ENCODE results near the gene CC2D2B. TPM values are rescaled to one million over a fixed set of nuclear protein-coding genes. Genes with fewer than 3 reads are reported as not detected.
A peak's percentile ranks its signal among the peaks of the same experiment; 100 is the strongest.

The CC2D2B gene
- total and polyA plus RNA-seq, 2 experiments from 2014 or later: 0.24 to 0.92 TPM

GRCh38 chr10:96043893-96044715 lies 136.3 kb downstream of the CC2D2B start:
- Histone ChIP-seq H3K4me2 (peak overlapping the region; percentile 91), H3K9me2 (ENCODE audit: insufficient read depth) (no peaks in the 10 kb centered on the region), H3K36me3 (ENCODE audit: insufficient read depth) (peaks cover 8% of the 10 kb centered on the region; the same call in 1 of the 2 replicates), H3K79me2 (replicated peaks; ENCODE audit: insufficient read depth) (peaks cover 53% of the 10 kb centered on the region), H4K20me1 (replicated peaks; ENCODE audit: insufficient read depth) (peaks cover 19% of the 10 kb centered on the region), H3K27ac (ENCODE audit: low read depth) (no peak overlapping the region), H2AFZ (peak overlapping the region; percentile 93), H3F3A (replicated peaks; ENCODE audit: low read depth) (no peaks in the 10 kb centered on the region), H3K4me3 (peak overlapping the region; percentile 72), H3K4me1 (ENCODE audit: insufficient read depth) (0 out of 2 replicates have a peak, but pooled peaks cover 13% of the 10 kb centered on the region), H3K27me3 (ENCODE audit: insufficient read depth) (peaks cover 13% of the 10 kb centered on the region)
- Mint-ChIP-seq H3K27me3 (ENCODE audit: insufficient read depth, low read depth, poor library complexity) (peaks cover 3% of the 10 kb centered on the region), H3K27ac (peak overlapping the region; percentile 49), H3K4me3 (peak overlapping the region; percentile 89), H3K9me3 (peaks cover 4% of the 10 kb centered on the region; the same call in 2 of the 3 replicates), H3K36me3 (ENCODE audit: low read depth) (peaks cover 35% of the 10 kb centered on the region), H3K4me1 (peaks cover 25% of the 10 kb centered on the region)
- TF ChIP-seq ZNF331 (CRISPR knock-in tag; IDR thresholded peaks at IDR 0.05; ENCODE audit: low read depth) (no peak), CTCF (conservative IDR thresholded peaks at IDR 0.05; ENCODE audit: low read depth in 2 of 2) (no peak), ZNF114 (CRISPR knock-in tag; IDR thresholded peaks at IDR 0.05) (no peak), CREB1 (CRISPR knock-in tag; IDR thresholded peaks at IDR 0.05; ENCODE audit: low read depth) (peak; percentile 56; the same call in 1 of the 2 replicates), EZH2phosphoT487 (IDR thresholded peaks at IDR 0.05; ENCODE audit: unreplicated experiment) (no peak)
- TF ChIP-seq, protein P1, sequence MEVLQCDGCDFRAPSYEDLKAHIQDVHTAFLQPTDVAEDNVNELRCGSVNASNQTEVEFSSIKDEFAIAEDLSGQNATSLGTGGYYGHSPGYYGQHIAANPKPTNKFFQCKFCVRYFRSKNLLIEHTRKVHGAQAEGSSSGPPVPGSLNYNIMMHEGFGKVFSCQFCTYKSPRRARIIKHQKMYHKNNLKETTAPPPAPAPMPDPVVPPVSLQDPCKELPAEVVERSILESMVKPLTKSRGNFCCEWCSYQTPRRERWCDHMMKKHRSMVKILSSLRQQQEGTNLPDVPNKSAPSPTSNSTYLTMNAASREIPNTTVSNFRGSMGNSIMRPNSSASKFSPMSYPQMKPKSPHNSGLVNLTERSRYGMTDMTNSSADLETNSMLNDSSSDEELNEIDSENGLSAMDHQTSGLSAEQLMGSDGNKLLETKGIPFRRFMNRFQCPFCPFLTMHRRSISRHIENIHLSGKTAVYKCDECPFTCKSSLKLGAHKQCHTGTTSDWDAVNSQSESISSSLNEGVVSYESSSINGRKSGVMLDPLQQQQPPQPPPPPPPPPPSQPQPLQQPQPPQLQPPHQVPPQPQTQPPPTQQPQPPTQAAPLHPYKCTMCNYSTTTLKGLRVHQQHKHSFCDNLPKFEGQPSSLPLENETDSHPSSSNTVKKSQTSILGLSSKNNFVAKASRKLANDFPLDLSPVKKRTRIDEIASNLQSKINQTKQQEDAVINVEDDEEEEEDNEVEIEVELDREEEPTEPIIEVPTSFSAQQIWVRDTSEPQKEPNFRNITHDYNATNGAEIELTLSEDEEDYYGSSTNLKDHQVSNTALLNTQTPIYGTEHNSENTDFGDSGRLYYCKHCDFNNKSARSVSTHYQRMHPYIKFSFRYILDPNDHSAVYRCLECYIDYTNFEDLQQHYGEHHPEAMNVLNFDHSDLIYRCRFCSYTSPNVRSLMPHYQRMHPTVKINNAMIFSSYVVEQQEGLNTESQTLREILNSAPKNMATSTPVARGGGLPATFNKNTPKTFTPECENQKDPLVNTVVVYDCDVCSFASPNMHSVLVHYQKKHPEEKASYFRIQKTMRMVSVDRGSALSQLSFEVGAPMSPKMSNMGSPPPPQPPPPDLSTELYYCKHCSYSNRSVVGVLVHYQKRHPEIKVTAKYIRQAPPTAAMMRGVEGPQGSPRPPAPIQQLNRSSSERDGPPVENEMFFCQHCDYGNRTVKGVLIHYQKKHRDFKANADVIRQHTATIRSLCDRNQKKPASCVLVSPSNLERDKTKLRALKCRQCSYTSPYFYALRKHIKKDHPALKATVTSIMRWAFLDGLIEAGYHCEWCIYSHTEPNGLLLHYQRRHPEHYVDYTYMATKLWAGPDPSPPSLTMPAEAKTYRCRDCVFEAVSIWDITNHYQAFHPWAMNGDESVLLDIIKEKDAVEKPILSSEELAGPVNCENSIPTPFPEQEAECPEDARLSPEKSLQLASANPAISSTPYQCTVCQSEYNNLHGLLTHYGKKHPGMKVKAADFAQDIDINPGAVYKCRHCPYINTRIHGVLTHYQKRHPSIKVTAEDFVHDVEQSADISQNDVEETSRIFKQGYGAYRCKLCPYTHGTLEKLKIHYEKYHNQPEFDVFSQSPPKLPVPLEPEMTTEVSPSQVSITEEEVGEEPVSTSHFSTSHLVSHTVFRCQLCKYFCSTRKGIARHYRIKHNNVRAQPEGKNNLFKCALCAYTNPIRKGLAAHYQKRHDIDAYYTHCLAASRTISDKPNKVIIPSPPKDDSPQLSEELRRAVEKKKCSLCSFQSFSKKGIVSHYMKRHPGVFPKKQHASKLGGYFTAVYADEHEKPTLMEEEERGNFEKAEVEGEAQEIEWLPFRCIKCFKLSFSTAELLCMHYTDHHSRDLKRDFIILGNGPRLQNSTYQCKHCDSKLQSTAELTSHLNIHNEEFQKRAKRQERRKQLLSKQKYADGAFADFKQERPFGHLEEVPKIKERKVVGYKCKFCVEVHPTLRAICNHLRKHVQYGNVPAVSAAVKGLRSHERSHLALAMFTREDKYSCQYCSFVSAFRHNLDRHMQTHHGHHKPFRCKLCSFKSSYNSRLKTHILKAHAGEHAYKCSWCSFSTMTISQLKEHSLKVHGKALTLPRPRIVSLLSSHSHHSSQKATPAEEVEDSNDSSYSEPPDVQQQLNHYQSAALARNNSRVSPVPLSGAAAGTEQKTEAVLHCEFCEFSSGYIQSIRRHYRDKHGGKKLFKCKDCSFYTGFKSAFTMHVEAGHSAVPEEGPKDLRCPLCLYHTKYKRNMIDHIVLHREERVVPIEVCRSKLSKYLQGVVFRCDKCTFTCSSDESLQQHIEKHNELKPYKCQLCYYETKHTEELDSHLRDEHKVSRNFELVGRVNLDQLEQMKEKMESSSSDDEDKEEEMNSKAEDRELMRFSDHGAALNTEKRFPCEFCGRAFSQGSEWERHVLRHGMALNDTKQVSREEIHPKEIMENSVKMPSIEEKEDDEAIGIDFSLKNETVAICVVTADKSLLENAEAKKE (CRISPR knock-in tag; IDR thresholded peaks at IDR 0.05): no peak
- ATAC-seq: peak; percentile 53
- DNase-seq (ENCODE audit: low spot score): peak; percentile 59

Data from GM23338 (cell line).